GM19099 (cell line): ENCODE measurements around the gene CCNY.

Experiments
- POLR2A ChIP-seq: IDR thresholded peaks from 3 replicates; pipeline ENCODE4 v1.6.1; 2011; ENCODE audit warnings: low read depth; ENCODE audit not compliant: insufficient read length; ENCODE audit errors: extremely low read depth

The CCNY gene

DNA sequence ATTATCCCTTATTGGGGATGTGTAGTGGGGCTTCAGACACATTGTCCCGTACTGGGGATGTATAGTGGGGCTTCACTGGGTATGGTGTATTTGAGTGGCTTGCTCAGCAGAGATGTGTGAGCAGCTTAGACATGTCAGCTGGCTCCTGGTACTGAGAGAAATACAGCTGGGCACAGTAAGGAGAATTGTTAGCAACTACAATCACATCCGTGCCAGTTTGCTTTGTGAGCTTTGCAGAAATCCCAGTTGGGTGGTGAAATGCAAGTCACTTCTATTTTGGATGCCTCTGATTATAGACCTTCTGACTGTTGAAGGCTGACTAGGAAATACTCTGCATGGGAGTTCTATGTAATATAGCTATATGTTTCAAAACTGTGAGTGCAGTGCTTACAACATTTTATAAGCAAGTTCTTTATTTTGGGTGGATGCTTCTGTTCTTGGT is 10.8 kb downstream of the CCNY start:
- TF ChIP-seq POLR2A, result no peak

DNA sequence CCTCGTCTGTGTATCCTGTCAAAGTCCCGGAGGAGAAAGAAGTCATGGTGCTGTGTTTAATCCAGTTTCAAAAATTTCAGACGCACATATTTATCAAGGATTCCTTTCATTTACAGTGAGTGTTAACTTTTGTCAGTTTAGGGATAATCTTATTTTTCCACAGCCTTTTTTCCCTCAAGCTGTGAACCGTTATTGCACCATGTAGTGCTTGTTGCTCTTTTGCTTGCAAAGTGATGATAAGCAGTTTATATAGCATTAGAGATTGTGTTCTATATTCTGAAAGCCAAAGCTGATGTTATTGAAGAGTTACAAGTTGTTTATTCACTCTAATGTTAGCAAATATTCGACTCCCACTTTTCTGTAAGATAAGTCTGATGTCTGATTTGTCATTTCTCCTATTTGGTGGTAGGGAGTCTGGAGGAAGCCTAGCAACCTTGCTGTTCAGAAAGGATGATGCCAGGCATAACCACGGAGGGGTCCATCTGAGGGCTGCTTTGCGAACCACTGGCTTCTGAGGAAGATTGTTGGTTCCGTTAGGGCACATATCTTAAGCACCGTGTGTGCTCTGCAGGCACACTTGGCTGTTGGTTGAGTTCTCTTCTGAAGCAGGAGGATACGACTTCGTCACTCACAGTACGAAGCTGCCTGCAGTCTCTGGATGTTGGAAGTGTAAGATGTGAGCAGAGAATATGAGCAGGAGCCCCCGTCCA is 11.7 kb downstream of the CCNY start:
- no peak for TF ChIP-seq POLR2A

DNA sequence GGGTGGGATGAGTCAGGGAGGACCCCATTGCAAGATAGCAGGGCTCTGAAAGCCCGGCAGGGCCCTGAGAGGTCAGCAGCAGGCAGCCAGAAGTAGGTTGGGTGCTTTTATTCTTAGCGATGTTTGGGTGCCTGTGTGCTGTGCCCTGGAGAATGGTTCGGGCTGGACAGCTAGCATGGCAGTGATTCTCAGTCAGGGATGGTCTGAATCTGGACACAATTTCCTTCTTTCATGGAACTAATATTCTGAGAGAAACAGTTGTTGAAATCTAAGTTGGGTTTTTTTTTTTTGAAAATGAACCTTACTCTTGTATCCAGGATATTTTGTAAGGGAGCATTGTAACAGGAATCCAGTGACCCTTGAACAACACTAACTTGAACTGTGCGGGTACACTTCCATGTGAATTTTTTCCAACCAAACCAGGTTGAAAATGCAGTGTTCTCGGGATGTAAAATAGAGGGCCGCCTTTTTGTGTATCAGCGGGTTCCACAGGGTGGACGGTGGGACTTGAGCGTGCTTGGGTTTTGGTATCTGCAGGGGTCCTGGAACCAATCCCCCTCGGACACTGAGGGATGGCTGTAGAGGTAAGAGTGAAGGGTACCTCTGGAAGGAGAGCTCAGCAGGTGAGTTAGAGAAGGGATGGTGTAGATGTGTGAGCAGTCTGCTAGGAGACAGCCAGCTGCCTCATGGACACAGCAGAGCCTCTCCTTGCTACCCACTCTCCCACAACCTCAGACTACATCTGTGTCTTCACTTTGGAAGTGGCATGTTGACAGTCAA is 12.5 kb downstream of the CCNY start:
- no peak for TF ChIP-seq POLR2A

DNA sequence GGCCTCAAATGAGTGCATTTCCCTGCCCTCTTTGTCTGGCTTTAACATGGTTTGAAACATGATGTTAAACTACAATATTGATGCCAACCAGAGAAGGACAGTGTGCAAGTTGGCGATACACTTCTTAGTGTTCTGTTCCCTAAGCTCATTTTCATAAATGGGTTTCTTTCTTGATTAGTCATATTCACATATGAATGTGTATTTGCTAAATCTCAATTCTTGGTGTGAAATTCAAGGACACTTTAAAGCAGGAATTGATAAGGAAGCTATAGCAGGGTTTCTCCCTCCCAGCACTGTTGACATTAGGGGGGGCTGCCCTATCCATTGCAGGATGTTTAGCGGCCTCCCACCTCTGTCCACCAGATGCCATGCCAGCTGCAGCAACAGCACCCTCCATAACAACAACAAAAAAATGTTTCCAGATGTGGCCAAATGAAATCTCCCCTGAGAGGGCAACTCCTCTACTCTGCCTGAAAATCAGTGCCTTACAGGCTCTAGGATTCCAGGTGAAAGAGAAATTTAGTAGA is 13.1 kb downstream of the CCNY start:
- no peak for TF ChIP-seq POLR2A

DNA sequence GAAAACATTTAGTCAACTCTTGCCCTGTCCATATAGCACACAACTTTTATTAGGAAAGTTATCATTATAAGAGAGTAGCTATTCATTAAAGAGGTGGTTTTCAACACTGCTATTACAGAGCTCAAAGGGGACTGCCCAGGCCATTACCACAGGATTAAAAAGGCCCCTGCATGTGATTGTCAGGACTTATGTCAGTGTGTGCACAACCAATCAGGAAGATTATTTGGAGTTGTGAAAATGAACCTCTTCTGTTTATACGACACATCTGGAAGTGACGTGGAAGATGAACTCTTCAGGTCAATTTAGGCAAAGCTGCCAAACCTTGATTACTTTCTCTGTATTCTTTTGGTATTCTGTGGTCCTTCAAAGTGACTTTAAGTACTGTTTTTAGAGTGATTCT is 14.7 kb downstream of the CCNY start:
- TF ChIP-seq POLR2A, result no peak

DNA sequence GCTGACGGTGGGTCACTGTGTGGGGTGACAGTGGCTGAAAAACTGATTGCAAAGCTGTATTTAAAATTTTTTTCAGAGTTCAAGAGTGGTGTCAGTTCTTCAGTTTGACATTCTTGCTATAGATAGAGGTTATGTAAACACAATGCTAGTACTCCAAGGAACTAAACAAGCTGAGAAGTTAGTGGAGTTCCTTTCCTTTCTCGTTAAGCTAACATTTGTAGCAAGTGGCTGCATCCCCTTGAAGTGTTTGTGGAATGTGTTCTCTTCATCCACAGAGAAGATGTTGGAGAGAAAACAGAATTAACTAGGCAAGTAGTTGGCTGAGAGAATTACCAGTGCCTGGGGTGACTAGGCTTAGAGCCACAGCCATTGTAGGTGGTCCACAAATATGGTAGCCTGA is 15.8 kb downstream of the CCNY start:
- no peak for TF ChIP-seq POLR2A

DNA sequence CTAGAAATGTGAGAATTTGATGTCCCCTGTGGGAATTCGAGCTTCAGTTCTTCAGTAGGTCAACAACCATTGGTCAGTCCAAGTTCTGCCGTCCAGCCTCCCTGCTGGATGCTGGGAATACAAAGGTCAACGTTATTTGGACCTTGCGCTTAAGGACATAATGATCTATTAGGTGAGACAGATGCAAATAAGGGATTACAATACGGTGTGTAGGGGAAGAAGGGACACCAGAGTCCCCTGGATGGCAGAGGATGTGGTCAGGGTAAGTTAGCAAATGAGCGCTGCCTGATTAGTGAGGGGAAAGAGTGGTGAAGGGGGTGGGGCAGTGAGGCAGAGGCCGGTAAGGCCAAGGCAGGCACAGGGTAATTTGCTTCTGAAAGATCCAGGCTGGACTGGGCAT is 16.2 kb downstream of the CCNY start:
- no peak for TF ChIP-seq POLR2A

DNA sequence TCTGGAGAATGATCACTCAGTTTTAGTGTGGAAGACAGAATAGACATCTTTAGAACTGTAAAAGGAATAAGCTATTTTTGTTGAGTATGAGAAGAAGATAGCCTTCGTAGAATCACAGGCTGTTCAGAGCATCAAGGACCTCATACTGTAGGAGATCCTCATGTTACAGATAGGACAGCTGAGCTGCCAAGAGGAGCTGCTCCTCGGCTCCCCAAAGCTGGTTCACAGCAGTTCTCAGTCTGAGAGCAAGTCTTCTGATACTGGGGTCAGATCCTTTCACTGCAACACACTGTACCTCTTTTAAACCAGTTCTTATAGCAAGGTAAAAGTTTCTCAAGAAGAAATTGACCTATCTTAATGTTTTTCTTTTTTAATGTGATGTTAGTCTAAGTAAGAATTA is 17.1 kb downstream of the CCNY start:
- TF ChIP-seq POLR2A, result no peak

DNA sequence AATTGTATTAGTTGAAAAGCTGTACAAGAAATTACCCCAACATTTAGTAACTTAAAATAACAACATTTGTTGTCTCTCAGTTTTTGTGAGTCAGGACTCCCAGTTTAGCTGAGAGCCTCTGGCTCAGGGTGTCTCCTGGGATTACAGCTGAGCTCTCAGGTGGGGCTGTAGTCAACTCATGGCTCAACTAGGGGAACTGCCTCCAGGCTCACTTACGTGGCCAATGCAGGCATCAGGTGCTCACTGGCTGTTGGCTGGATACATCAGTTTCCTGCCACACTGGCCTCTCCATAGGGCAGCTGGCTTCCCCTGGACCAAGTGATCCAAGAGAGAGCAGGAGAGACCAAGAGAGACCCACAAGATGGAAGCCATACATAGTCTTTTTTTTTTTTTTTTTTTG is 17.5 kb downstream of the CCNY start:
- TF ChIP-seq POLR2A, result no peak

DNA sequence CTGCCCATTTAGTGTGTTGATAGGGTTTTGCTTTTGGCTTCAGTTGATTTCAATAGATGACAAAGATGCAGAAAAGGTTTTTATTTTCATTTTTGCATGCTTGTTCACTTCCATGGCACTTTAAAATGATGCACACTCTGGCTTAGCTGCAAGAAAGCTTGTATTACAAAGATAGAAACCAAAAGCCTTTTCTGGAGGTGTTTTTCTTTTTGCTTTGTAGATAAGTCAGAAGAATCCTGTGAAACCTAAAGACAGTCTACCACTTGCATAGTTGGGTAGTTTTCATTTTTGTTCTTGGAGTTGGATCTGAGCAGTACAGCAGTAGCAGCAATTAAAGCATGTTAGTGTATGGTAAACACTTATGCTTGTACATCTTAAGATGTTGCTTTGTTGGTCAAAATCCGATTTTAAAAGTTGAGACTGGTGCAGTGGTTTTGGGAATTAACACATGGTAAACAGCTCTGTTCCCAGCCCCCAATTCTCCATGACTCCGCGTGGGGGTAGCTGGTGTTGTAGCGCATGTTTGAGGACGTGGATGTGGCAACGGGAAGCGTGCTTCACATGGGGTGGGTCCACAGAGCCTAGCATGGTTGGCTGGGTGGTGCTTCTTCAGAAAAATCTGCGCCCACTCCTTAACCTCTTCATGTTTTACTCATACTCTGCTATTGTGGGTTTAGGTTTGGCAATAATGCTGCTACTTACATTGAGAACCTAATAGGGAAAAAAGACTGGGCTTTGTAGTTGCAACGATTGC is 19.8 kb downstream of the CCNY start:
- no peak for TF ChIP-seq POLR2A

DNA sequence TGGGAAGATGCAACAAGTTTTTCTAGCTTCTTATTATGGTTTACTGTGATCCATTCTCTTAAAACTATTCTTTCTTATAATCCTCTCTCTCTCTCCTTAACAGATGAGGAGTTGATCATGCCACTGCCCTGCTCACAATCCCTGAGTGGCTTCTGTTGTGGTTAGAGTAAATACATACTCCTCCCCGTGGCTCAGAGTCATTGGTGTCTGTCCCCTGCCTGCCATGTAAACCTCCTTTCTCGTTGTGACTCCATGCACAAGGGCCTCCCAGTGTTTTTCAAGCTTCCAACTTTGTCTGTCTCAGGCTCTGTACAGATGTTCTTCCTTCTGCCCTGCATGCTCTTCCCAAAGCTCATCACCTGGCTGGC is 20.4 kb downstream of the CCNY start:
- no peak for TF ChIP-seq POLR2A

DNA sequence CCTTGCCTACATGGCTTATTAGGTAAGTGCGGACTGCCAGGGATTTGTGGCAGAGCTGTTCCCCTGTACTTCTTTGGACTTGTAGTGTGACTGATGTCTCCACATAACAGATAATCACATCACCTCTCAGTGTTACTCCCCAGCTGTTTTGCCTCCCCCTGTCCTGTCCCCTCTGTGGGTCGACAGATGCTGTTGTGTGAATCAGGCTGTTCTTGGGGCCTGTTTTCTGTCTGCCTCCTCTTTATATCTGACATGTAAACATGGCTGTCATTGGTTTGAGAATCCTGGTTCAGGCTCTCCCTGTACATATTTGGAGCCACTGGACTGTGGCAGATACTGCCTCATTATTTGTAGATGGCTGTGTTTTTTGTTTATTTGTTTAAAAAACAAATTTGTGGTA is 22.7 kb downstream of the CCNY start:
- no peak for TF ChIP-seq POLR2A

DNA sequence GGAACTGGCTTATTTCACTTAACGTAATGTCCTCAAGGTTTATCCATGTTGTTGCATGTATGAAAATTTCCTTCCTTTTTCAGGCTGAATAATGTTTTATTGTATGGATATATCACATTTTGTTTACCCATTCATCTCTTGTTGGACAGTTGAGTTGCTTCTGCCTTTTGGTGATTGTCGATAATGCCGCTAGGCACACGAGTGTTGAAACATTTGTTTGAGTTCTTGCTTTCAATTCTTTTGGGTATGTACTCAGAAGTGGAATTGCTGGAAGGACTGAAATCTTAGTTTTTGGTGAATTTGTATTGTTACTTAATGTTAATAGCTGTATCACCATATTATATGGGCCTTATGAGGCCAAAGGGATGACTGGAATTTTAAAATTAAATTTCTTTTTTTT is 23.6 kb downstream of the CCNY start:
- TF ChIP-seq POLR2A, result no peak

DNA sequence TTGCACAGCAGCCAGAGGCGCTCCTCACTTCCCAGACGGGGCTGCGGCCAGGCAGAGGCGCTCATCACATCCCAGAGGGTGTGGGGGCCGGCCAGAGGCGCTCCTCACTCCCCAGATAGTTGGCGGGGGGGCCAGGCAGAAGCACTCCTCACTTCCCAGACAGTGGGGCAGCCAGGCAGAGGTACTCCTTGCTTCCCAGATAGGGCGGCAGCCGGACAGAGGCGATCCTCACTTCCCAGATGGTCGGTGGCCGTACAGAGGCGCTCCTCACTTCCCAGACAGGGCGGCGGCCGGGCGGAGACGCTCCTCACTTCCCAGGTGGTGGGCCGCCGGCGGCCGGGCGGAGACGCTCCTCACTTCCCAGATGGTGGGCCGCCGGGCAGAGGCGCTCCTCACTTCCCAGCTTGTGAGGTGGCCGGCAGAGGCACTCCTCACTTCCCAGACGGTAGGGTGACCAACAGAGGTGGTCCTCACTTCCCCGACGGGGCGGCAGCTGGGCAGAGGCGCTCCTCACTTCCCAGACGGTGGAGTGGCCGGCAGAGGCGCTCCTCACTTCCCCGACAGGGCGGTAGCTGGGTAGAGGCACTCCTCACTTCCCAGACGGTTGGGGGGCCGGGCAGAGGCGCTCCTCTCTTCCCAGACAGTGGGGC is 26.5 kb downstream of the CCNY start:
- no peak for TF ChIP-seq POLR2A

DNA sequence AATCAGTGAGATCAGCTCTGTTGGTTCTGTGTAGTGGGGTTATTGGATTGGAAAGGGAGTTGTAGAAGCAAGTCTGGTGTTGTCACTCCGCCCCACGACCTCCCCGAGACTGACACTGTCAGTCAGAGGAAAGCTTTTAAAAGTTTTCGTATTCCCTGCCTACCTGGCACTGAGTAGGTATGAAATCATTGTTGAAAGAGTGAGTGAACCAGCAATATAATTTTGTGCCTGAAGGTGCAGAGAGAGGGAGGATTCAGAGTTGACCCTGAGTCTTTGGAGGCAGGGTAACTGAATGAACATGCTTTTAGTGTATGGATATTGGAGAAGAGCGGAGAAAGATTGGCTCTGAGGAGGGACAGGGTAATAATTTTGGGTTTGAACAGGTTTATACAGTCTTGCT is 27.3 kb downstream of the CCNY start:
- TF ChIP-seq POLR2A, result no peak
